Right lung (tissue), 10 donors: ENCODE data around the gene LIN54. TPM values are rescaled to one million over a fixed set of nuclear protein-coding genes. Genes with fewer than 3 reads are reported as not detected.
A peak's percentile ranks its signal among the peaks of the same experiment; 100 is the strongest.
"Not testable (repeated sequence)": the region's sequence is repeated elsewhere in the genome, so short reads cannot be mapped to it uniquely, and the experiment has no call there.

Experiments
- DNase-seq, 2 donors: peaks; one replicate each; pipeline ENCODE4 v3.0.0-alpha.2; 2013
- long read RNA-seq, 8 donors: transcript quantifications; one replicate each; lab custom pipeline, GENCODE V29; 2026
- polyA plus RNA-seq, 5 donors: library from polyadenylated mRNA; unstranded; fragments of 120-200 nt; gene quantifications; one replicate each; pipeline versions ENCODE4 v1.2.1 to v1.2.3, GENCODE V29; 2013; ENCODE audit warnings: inconsistent platforms in 1 of 5, low replicate concordance in 1 of 5; ENCODE audit not compliant: insufficient read length in 5 of 5, insufficient read depth in 1 of 5

The LIN54 gene
- polyA plus RNA-seq, result 10 to 100 TPM; 11.1 to 19.1 (median 15.7) TPM
- long read RNA-seq, donor 1, result 0 reads
- long read RNA-seq, donor 2, partial matches to known transcripts, result 0 of 1 reads
- long read RNA-seq, donor 2, other reads (novel, unspliced or antisense), result 0 of 1 reads
- long read RNA-seq, donor 3, result 0 reads
- long read RNA-seq, donor 4, result 0 reads
- long read RNA-seq, donor 5, partial matches to known transcripts, result 0 of 1 reads
- long read RNA-seq, donor 5, other reads (novel, unspliced or antisense), result 0 of 1 reads
- long read RNA-seq, donor 6, partial matches to known transcripts, result 0 of 1 reads
- long read RNA-seq, donor 6, other reads (novel, unspliced or antisense), result 0 of 1 reads
- long read RNA-seq, donor 7, partial matches to known transcripts, result 0 of 1 reads
- long read RNA-seq, donor 7, other reads (novel, unspliced or antisense), result 0 of 1 reads
- long read RNA-seq, donor 8, result 0 reads

DNA sequence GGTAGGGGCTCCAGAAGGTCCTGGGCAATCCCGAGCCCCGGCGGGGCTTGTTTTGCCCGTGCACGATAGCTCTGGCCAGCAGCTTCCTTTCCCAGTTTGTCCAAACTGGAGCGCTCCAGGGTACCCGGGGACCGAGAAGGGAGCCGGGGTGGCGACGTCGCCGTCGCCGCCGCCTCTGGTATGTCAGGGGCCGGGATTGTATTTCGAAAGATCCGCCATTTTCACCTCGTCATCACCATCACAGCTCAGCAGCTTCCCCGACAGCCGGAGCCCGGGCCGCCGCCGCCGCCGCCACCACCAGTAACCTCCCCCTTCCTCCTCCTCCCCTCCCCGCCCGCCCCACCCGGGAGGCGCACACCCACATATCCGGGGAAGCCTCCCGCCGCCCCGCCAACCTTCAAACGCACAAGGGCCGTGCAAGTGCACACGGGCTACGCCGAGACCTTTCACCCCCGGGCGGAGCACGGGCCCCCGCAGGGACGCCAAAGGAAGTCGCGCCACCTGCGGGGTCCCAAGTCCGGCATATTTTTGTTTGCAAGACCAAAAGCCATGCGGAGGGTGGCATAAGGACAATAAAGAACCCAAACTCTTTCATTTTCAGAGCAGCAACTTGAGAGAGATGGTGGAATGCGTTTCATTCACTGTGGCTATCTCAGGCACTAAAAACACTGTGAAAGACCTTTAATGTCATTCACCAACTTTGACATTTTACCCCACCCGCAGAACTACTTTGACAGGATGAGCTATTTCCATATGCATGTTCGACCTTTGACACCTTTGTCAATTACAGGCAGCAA is at the start of gene LIN54:
TSS of gene LIN54 (minus strand) at position 302 of the 797 bp plus-strand sequence. CDS start 25,979 bp downstream, outside the sequence.
- peak; percentile 51 to 60 for DNase-seq

DNA sequence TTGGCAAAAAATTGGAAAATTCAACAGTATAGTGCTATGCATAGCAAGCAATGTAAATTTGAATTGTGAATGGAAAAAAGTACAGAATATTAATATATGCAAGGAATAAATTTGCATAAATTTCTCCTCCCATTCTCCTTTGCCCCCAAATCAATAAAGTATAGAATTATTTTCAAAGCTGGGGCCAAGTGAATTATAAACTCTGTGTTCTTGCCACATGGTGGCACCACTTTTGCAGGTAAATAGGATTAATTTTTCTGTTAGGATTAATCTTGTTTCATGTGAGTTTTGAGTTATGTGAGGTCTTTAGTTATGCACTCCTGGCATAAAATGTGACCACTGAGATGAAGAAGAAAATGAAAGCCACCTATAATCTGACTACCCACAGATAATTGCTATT is 44.3 kb upstream of the LIN54 start:
- no peak for DNase-seq

DNA sequence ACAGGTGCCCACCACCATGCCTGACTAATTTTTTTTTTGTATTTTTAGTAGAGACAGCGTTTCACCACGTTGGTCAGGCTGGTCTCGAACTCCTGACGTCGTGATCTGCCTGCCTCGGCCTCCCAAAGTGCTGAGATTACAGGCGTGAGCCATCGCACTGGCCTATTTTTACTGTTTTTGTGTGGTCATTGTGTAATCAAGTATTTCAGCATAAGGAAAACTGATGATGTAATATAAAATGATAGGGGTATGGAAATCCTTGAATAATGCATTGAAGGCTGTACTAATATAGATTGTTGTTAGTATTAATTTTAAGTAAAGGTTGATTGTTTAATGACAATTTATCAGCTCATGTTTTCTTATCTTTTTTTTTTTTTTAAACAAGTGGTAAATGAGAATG is 38.2 kb upstream of the LIN54 start:
- DNase-seq, result not testable (repeated sequence)

DNA sequence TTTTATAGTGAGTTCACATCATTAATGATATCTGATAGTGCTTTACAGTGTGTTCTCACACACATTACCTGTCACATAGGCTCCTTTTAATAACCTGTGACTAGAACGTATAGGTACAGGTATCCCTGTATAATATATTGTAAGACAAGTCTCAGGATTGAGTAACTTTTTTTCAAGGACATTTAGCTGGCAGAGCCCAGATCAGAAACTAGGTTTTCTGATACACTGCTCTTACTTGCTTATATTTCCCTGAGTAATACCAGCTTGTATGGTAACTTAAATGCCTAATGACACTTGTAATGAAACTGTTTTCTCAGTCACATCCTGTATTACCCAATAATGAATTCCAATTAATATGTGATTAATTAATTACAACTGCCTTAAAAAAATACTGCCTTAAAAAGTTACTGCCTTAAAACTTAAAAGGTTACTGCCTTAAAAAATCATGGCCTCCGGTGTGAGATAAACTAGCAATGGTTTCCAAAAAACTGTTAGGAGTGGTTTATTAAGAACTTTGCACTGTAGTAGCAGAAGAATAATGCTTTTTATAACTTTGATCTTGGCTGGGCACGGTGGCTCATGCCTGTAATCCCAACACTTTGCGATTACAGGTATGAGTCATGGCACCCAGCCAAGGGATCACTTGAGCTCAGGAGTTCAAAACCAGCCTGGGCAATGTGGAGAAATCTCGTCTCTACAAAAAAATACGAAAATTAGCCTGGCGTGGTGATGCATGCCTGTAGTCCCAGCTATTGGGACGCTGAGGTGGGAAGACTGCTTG is 36.3 kb upstream of the LIN54 start:
- no peak for DNase-seq

DNA sequence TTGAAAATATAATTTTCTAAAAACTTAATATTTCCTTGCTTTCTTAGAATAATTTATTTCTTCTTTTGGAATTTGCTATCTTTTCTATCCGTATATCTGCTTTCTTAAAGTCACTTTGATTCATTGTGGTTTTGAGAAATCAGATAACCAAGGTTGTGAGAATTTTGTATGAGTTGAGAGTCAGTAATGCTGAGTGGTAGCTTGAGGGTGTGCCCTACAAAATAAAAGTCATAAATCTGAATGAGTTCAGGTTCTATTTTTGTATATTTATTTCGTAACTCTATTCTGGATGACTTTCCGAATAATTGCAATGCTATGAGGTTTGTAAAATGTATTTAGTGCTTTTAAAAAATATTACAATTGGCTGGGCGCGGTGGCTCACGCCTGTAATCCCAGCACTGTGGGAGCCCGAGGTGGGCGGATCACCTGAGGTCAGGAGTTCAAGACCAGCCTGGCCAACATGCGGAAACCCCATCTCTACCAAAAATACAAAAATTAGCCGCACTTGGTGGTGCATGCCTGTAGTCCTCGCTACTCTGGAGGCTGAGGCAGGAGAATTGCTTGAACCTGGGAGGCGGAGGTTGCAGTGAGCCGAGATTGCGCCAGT is 33.3 kb upstream of the LIN54 start:
- DNase-seq, result no peak

DNA sequence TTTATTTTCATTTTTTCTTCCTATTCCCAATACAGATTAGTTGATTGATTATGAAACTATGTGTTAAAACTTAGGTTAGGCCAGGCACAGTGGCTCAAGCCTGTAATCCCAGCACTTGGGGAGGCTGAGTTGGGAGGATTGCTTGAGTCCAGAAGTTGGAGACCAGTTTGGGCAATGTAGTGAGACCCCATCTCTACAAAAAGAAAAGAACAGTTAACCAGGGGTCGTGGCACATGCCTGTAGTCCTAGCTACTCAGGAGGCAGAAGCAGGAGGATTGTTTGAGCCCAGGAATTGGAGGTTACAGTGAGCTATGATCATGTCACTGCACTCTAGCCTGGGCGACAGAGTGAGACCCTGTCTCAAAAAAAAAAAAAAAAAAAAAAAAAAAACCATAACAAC is 32.5 kb upstream of the LIN54 start:
- DNase-seq, result not testable (repeated sequence)

DNA sequence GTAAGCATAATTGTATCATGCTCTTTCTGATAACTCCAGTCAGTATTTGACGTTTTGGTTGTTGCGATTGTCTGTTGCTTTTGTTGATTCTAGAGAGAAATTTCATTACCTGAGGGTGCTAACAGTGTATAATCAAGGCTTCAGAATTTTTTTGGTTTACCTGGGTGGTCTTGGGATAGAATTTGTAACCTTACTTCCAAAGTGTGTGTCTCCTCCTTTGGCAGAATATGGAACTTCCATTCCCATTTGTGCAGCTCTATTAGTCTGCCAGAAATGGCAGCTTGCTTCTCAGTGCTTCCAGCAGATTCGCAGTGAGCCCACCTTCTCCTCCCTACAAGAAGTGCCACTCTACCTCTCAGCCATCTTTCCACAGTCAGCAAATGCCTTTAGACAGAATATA is 29.6 kb upstream of the LIN54 start:
- no peak for DNase-seq

DNA sequence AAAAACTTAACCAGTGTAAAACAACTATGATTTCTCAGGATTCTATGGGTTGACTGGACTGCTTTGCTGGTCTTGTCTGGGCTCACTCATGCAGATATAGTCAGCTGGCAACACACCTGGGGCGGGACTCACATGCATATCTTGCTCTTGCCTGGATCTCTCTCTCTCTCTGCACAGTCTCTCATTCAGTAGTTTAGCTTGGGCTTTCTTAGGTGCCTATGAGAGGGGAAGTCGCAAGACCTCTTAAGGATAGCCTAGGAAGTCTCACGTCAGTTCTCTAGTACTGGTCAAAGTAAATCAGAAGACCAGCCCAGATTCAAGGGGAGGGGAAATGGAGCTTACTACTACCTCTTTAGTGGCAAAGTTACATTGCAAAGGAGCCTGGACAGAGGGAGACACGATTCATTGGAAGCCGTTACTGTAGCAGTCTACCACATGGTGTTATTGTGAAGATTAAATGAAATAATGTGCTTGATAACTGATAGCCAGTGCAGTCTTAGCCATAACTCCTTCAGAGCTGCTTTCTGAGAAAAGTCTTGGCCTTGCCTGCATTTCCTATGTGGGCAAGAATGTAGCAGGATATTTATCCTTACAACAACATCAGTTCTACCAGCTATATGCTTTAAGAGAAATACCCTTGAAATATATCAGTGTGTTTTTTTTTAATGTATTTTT is 26.5 kb upstream of the LIN54 start:
- no peak for DNase-seq

DNA sequence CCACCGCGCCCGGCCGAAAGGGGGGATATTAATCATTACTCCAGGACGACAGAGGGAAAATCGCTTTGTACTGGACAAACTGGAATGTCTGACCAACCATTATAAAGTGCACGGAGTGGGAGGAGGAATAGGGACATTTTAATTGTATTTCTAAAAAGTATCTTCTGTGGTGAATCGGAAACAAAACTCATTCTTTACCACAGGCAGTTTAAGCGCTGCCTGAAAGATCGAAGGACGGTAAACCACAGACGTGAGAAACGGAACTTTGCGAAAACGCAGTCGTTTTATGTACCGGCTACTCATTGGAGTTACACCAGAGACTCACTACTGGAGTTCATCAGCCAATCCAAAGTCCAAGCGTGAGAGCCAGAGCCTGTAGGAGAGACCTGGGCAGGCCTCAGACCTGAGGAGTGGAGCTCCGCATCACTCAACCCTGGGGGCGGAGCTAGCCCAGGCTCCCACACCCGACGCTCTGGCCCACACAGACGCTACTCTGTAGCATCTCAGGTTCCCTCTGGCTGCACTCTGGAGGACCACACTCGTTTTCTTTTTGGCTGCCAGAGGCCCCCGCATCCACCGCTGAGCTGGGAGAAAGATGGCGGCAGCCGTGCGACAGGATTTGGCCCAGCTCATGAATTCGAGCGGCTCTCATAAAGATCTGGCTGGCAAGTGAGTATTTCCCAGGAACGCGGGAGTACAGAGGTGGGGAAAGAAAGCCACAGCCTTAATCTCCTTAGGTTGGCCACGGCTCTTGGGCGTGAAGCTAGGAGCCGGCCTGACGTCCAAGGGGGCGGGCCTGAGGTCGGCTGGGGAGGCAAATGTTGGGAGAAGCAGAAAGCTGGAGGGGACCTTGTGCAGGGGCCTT is 24.2 kb upstream of the LIN54 start, which contains the start of gene COPS4:
TSS of gene COPS4 (plus strand) at position 554 of the 865 bp plus-strand sequence. CDS start at position 596, 42 bp downstream.
- DNase-seq, result peak; percentile 98 to 99

DNA sequence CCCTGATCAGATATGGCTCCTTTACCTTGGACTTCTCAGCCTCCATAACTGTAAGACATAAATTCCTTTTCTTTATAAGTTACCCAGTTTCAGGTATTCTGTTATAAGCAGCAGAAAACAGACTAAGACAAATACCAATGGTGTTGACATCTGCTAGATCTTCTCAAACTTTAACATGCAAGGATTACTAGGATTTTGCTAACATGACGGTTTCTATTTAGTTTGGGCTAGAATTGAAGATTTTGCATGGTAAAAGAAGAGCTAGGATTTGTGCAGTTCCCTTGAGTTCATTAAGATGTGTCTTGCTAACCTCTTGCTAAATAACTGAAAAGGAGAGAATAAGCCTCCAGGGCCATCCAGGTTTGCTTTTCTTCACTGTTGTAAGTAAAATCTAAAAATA is 19.1 kb upstream of the LIN54 start:
- DNase-seq, result no peak

DNA sequence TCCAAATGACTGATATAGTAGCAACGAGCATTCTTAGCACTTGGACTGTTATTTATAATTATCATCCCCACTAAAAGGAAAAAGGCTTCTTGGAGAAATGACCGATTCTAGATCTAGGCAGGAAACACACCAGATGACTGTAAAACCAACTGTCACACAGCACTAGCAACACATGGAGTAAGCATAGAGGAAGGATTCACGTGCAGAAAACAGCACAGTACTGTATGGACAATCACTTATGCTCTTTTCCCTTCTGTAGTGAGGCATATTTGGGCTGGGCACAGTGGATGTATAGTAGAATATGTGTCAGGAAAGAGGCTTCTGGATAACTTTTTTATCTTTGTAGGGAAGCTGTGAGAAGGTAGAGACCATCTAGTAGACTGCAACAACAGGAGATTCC is 18.4 kb upstream of the LIN54 start:
- no peak for DNase-seq

DNA sequence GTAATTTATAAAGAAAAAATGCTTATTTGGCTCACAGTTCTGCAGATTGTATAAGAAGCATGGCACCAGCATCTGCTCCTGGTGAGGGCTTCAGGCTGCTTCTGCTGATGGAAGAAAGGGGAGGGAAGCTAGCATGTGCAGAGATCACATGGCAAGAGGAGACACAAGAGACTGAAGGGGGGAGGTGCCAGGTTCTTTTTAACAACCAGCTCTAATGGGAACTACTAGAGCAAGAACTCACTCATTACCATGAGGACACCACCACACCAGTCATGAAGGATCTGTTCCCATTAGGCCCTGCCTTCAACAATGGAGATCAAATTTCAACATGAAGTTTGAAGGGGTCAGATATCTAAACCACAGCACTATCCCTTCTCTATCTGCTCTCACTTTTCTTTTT is 14.9 kb upstream of the LIN54 start:
- no peak for DNase-seq

DNA sequence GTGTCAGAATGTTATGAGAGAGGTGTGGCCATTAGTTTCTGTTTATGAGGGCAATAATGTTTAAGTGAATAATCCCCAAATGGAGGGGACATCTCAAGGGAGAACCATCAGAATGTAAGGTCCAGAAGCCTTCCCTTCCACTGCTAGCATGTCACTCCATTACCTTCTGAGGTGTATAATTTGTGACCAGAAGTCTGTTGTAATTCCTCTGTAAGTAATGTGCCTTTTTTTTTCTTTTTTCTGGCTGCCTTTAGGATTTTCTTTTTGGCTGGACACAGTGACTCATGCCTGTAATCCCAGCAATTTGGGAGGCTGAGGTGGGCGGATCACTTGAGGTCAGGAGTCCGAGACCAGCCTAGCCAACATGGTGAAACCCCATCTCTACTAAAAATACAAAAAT is 13.6 kb upstream of the LIN54 start:
- no peak for DNase-seq

DNA sequence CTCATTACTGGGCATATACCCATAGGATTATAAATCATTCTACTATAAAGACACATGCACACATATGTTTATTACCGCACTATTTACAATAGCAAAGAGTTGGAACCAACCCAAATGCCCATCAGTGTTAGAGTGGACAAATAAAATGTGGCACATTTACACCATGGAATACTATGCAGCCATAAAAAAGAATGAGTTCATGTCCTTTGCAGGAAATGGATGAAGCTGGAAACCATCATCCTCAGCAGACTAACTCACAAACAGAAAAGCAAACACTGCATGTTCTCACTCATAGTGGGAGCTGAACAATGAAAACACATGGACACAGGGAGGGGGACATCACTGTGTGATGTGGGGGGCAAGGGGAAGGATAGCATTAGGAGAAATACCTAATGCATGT is 13.0 kb upstream of the LIN54 start:
- not testable (repeated sequence) for DNase-seq

DNA sequence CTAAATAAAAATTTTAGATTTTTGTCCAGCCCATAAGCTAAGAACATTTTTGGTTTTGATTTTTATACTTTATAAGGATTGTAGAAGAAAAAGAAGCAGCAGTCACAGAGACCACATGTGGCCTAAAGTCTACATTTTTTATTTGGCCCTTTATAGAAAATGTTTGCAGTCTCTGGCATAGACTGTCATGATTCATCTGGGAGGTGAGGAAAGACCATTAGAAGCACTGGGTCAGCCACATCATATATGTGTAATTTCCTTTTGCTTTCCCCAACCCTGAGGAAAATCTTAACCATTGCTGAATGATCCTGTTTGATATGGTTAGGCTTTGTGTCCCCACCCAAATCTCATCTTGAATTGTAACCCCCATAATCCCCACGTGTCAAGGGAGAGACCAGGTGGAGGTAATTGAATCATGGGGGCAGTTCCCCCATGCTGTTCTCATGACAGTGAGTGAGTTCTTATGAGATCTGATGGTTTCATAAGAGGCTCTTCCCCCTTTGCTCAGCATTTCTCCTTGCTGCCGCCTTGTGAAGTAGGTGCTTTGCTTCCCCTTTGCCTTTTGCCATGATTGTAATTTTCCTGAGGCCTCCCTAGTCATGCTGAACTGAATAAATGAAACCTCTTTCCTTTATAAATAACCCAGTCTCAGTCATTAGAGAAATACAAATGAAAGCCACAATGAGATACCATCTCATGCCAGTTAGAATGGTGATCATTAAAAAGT is 12.3 kb upstream of the LIN54 start:
- DNase-seq, result no peak

DNA sequence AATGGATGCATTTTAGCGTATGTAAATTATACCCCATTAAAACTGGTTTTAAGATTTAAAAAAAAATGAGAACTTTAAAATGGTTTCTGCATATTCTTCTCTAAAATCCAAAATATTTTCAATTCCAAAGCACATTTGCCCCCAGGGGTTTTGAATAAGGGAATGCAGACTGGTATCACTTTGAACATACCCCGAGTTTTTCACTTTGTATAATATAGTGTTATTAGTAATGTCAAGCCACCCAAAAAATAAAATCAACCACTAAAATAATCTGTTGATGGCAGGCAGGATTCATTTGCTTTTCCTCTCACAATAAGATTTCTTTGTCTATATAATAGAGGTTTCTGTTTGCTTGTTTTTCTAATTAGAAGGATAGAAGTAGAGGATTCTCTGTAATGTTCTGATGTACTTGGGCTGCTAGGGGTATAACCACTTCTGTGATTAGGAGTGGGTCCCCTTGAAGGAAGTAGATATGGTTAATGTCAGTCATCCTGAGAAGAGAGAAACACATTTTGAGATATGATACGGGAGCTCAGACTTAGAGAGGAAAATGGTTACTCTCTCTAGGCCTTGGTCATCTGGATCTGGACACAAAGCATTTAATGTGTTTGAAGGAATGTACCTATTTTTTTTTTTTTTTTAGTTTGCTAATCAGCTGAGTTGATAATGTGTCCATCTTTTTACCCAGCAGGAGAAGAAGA is 9.3 kb upstream of the LIN54 start:
- DNase-seq, result no peak

DNA sequence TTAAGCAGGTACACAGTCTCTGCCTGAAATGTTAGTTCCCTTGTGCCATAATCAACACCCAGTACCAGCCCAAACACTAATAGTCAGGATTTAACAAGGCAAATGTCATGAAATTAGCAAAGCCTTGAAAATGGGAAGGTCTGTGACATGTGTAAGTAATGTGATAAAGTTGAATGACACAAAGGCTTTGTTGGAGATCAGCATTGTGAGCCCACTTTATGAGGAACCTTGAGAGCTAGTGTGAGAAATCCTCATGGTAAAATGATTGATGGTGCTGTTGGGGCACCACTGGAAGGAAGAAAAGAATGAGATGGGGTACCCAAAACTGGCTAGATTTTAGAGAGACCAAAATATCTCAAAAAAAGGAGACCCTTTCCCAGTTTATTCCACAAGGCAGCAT is 3.3 kb upstream of the LIN54 start:
- no peak for DNase-seq

DNA sequence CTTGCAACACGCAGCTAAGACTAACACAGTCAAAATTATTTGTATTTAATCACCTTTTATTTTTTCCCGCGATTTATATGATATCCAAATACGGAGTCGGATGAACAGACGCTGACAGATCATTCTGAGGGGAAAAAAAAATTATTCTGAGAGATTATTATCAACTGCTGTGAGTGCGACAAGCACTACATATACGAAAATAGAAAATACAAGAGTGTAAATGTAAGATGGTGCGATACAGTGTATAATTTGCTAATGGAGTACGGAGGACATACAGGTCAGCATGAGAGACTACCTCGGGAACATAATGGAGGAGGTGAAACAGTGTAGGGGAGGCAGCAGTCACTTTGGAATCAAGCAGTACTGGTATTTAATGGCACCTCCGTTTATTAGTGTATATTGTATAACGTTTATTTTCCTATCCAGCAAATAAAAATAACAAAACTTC is 2.8 kb upstream of the LIN54 start:
- DNase-seq, result no peak
